Measurements from ENCODE around the gene GFPT2.

Gene GFPT2

DNA sequence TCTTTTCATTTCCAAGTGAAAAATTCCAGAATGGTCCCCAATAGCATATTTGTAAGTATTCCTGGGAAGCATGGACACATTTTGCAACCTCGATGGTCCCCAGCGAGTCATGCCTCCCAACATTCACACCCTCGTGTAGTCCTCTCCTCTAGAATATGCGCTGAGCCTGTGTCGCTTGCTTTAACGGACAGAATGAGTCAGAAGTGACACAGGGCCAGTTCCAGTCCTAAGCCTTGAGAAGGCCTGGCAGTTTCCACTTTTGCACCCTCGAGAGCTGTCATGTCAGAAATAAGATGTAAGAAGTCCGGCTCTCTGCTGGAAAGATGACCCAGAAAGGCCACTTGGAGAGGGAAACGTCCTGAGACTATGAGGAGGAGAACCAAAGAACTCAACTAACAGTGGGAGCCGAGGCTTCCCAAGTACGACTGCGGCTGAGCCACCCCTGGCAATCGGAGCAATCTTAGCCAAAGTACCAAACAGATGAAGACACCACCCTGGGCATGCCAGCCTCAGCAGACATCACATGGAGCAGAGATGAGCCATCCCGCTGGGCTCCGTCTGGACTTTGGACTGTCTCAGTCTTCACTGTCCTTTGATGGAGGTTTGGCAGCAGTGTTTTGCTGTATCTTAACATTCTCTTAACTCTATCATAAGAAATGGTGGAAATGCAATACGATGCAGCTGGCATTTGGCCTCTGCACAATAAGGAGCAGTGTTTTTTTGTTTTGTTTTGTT, 42.6 kb upstream of the GFPT2 start:
- no peak for TF ChIP-seq CTCF (conservative IDR thresholded peaks at IDR 0.05; ENCODE audit: low read depth, low read length)
- no peak for DNase-seq (ENCODE audit: low read depth)
- H3K4me3 ChIP-seq (ENCODE audit: low read depth, low read length), result no peak overlapping the region

- no peak for DNase-seq (ENCODE audit: low read depth)
- no peak overlapping the region for H3K4me3 ChIP-seq (ENCODE audit: low read depth, low read length)
- no peak for TF ChIP-seq CTCF (conservative IDR thresholded peaks at IDR 0.05; ENCODE audit: low read depth, low read length)
Observed at GRCh38 chr5:180394031-180394636, 41.0 kb upstream of the GFPT2 start.

- no peak for DNase-seq (ENCODE audit: low read depth)
- no peak for TF ChIP-seq CTCF (conservative IDR thresholded peaks at IDR 0.05; ENCODE audit: low read depth, low read length)
- no peak overlapping the region for H3K4me3 ChIP-seq (ENCODE audit: low read depth, low read length)
Observed at GRCh38 chr5:180391276-180391675, 38.1 kb upstream of the GFPT2 start.

- peak; percentile 15 for DNase-seq (ENCODE audit: low read depth)
- peak; percentile 26 for TF ChIP-seq CTCF (conservative IDR thresholded peaks at IDR 0.05; ENCODE audit: low read depth, low read length)
Observed at GRCh38 chr5:180390441-180391190, 37.5 kb upstream of the GFPT2 start.

DNA sequence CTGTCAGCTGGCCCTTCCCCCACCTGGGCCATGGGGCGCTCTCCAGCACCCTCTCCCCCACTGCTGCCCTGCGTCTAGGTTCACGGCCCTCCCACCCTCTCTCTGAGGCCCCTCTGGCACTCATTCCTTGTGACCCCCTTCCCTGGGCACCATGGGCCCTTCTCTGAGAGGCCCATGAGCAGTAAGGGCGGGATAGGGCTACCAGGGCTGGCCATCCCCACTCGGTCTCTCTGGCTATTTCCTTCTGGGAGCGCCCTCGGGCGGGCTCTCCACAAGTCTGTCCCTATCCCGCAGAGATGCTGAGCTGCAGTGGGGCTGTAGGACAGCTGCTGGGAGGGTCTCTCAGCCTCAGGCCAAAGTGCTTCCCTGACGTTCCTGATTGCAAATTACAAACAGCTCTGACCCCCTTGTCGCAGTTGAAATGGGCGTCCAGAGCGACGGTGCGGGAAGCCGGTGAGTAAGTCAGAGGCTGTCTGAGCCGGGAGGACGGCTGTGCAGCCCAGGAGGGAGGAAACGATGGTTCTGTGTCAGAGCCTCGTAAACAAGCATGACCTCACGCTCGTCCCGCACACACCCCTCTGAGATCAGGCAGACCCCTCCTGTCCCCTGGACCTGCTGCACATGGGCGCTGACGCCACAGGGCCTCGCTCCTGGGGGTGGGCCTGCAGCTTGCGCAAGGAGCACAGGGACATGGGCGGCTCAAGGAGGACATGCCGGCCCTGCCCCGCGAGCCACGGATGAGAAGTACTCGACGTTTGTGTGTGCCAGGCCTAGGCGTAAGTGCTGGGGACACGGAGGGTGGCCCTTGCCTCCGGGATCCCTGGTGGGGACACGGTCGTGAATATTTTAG, 36.3 kb upstream of the GFPT2 start:
- TF ChIP-seq CTCF (conservative IDR thresholded peaks at IDR 0.05; ENCODE audit: low read depth, low read length), result no peak
- DNase-seq (ENCODE audit: low read depth), result peak; percentile 20
- no peak overlapping the region for H3K4me3 ChIP-seq (ENCODE audit: low read depth, low read length)

More at GRCh38 chr5:180390441-180391190, 37.5 kb upstream of the GFPT2 start:
- H3K4me3 ChIP-seq (ENCODE audit: low read depth, low read length), result no peak overlapping the region

DNA sequence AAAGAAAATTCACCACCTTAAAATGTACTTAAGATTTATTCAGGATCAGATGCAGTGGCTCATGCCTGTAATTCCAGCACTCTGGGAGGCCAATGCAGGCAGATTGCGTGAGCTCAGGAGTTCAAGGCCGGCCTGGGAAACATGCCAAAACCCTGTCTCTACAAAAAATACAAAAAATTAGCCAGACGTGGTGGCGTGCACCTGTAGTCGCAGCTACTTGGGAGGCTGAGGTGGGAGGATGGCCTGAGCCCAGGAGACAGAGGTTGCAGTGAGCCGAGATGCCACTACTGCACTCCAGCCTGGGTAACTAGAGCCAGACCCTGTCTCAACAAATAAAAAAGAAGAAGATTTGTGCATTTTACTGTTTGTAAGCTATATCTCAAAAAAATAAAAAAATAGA, 34.7 kb upstream of the GFPT2 start:
- no peak overlapping the region for H3K4me3 ChIP-seq (ENCODE audit: low read depth, low read length)
- no peak for TF ChIP-seq CTCF (conservative IDR thresholded peaks at IDR 0.05; ENCODE audit: low read depth, low read length)
- DNase-seq (ENCODE audit: low read depth), result no peak
